ENCODE data around the gene EID3. TPM values are rescaled to one million over a fixed set of nuclear protein-coding genes. Genes with fewer than 3 reads are reported as not detected.

EID3 gene
- total and polyA plus RNA-seq, 2 of the 8 experiments (the other 6 are each of a cell fraction or from before 2014, with no cell fraction given) = 1.2 to 2.8 TPM

- TF ChIP-seq TAF7 (optimal IDR thresholded peaks at IDR 0.05; ENCODE audit: borderline replicate concordance, low read depth, low read length) = no peak
- TF ChIP-seq, protein P1, sequence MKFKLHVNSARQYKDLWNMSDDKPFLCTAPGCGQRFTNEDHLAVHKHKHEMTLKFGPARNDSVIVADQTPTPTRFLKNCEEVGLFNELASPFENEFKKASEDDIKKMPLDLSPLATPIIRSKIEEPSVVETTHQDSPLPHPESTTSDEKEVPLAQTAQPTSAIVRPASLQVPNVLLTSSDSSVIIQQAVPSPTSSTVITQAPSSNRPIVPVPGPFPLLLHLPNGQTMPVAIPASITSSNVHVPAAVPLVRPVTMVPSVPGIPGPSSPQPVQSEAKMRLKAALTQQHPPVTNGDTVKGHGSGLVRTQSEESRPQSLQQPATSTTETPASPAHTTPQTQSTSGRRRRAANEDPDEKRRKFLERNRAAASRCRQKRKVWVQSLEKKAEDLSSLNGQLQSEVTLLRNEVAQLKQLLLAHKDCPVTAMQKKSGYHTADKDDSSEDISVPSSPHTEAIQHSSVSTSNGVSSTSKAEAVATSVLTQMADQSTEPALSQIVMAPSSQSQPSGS (IDR thresholded peaks at IDR 0.05; ENCODE audit: low read length) = no peak
- no peak for TF ChIP-seq SRF (IDR thresholded peaks at IDR 0.05; ENCODE audit: low read depth, low read length)
Measured at GRCh38 chr12:104337030-104337558, 33.6 kb downstream of the EID3 start (continued).
